GM19372 (cell line): ENCODE data around the gene RAB4A.

Experiments
- ATAC-seq: cut with Tn5 transposase; IDR thresholded peaks from one replicate; pipeline ENCODE4 v1.9.1; 2021; ENCODE audit warnings: mild to moderate bottlenecking, low read depth, moderate library complexity; ENCODE audit not compliant: unreplicated experiment

RAB4A gene

DNA sequence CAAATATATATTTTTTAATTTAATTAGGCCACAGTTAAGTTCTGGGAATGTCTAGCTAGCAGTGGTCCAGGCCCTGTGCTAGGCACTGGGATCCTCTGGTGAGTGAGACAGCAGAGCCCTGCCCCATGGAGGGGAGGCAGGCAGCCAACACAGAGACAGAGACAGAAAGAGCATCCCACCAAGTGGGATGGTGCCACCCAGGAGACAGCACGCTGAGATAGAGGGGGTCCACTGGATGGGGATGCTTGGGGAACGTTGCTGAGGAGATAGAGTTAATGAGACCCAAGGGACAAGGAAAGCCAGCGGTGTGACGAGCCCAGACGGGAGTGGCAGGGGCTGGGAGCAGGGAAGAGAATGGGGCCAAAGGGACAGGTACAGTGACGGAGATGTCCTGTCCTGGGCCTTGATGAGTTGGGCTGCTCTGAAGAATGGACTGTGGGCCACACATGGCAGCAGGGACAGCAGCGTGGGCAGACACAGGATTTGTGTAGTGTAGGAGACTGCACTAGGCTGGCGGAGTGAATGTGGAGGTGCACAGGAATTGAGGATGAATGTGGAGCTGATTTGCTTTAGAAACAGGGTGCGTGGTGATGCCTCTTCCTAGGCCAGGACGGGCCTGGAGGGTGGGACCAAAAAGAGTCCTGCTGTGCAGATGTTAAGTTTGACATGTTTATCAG is 22.8 kb downstream of the RAB4A start:
- ATAC-seq = no peak

DNA sequence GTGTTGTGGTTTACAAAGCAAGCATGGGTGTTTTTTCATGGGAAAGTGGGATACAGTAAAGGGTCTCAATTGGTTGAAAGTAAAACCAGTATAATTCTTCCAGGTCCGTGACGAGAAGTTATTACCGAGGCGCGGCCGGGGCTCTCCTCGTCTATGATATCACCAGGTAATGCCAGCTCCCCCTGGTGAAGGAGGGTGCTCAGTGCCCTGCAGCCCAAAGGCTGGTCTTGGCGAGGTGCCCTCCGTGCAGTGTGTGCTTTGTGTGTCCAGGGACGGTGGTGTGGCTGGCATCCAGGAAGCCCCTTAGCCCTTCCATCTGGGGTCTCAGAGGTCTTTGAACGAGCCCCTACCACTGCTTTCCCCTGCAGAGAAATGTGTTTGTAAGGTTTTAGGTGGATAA is 24.8 kb downstream of the RAB4A start:
- no peak for ATAC-seq

DNA sequence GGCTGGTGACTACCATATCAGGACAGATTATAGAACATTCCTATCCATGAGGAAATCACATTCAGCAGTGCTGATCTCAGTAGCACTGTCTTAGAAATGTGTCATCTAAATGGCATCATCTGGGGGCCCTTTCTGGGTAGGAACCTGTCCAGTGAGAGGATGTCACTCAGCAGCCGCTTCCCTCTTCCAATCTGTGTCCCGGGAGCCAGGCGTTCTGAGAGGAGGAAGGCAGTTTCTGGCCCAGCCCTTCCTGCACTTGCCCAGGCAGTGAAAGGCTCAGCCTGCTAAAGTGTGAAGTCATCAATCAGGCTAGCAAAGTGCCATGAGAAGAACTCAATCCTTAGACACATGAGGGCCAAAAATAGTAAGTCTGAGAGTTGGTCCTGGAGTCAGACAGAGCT is 25.6 kb downstream of the RAB4A start:
- ATAC-seq = no peak

DNA sequence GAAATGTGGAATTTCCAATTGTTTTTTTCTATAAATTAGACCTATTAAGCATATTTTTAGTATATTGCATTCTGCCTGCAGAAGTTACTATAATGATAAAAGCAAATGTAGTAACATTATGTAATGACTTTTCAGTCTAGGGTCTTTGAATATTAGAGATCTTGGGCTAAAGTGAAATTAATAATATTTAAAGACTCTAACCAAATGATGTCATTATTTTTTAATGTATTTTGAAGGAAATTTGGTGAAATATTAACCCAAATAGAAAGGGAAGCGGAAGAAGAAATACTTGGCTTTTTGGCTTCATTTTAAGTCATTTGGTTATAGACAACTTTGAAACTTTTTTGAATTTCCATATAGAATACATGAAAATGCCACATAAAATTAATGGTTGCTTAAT is 26.8 kb downstream of the RAB4A start:
- ATAC-seq = no peak

DNA sequence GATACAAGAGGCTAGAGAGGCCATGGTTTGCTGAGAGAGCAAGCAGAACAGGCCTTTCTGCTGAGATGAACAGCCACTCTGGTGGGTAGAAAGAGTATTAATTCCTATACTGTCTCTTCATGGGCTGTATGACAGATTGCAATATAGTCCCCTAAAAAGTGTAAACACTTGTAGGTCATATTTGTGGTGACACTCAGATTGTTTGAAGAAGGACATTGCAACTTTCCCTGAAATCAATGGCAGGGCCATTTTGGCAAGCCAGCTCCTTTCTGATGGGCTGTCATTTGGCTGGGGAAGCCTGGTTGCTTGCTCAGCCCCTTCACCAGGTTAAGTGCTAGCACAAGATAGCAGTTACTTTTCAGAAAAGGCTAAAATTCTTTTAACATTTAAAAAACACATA is 27.5 kb downstream of the RAB4A start:
- ATAC-seq = no peak

DNA sequence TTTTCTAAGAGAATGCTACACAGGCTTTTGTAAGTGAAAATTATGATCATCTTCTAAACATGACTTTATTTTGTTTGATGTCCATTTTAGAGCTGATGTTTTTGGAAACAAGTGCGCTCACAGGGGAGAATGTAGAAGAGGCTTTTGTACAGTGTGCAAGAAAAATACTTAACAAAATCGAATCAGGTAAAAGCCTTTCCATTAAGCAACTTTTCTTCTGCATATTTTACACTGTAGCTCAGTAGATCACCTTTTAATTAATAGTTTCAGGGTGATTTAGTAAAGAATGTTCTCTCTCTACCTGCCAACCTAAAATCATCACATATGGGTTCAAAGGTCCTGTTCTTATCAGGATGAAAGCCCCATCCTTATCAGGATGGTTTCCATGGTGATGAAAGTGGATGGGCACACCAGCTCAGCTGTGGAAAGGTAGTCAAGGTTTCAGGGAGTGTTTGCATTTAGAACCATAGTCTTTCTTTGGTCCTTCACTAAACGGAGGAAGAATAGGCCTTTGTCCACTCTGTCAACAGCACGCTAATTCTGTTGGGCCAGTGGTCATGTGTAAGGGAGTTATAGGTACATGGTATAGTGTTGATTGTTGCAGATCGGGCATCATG is 28.1 kb downstream of the RAB4A start:
- ATAC-seq = no peak

DNA sequence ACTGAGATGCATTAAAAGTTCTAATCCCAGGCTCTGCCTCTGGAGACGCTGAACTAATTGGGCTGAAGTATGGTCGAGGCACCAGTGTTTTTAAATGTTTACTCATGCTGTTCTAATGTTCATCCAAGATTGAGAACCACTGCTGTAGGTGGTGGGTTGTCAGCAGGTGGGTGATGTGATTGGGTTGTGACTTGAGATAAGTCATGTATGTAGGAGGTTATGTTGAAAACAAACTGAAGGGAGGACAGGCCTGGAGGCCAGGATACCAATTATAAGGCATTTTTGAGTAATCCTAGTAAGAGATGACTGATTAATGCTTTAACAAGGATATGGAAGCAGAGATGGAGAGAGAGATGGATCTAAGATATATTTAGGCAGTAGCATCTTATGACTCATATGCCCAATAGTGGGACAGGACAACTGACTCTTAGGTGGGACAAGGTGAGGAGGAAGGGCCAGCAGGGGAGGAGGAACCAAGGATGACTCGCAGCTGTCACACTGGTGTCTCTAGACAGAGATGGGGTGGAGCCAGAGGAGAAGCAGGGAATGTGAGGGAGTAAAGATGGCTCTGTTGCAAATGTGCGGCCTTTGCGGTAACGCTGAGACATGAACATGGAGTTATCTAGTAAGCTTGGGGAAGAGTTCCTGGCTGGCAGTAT is 29.3 kb downstream of the RAB4A start:
- ATAC-seq = no peak

DNA sequence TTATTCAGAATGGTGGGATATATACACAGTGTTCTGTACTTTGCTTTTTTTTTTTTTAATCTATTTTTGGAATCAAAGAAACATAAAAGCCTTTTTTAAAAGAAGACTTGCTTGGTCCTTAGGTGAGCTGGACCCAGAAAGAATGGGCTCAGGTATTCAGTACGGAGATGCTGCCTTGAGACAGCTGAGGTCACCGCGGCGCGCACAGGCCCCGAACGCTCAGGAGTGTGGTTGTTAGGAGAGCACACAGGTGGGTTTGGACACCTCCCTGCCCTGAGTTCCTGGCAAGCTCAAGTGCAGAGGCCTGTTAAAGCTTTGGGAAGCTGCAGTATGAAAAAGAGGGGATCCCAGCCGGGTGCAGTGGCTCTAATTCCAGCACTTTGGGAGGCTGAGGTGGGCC is 31.8 kb downstream of the RAB4A start:
- ATAC-seq = no peak

DNA sequence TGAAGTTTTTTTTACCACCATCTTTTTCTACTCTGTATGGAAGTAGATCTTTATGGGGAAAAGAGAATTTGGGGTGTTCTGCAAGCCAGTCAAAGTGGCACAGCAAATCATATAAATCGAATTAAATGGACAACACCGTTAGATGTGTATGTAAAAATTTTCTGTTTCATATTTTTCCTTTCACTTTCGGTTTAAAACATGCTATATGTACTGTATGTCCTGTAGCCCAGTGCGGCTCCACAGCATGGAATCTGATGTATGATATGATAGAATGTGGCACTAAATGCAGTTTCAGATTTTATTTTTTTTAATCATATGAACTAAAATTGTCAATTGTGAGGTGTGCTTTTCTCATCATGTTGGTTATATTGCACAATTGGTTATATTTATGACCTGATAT is 32.9 kb downstream of the RAB4A start:
- no peak for ATAC-seq

DNA sequence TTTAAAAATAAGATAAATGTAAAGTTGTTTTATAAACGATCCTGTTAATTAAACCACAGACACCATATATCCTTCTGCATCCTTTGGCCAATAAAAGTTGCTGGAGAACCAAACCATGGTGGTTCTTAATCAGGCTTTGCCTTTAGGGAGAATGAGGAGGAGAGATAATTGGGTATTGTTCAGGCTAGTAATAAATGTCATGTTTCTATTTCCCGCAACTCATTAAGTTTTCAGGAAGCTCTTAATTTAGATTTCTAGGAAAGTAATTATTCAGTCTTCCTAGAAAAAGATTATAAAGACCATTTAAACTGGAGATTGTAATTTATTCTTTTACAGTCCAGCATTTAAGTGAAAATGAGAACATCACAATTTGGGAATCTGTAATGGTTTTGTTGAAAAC is 34.5 kb downstream of the RAB4A start:
- ATAC-seq = no peak

DNA sequence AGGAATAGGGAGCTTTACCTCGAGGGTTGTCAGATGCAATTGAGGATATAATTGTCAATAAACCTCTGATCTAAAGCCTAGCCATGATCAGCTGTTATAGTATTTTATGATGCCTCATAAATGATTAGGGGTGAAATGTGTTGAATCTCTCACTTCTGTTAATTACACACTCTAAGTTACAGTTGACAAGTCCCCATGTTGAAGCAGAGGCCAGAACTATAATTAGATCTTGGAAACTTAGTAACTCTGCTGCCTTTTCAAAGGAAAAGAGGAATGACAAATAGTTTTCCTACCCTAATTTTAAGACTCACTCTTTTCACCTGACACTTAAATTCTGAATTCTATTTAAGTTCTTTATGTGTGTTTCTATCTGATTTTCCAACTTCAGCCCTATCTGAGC is 38.2 kb downstream of the RAB4A start:
- no peak for ATAC-seq

DNA sequence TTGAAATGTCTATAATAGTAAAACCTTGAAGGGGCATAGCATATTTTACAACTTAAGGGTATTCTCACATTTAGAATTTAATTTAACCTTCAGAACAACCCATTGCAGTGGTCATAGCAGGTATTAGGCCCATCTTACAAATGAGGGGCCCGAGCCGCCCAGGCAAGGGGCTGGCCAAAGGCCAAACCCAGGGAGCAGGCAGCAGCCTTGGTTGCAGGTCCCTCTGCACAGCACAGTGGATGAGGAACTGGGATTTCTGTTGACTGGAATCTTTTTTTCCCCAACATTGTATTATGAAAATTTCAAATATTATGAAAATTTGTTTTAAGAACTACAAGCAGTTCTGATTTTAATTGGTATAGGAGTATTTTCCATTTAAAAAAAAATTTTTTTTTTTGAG is 38.8 kb downstream of the RAB4A start:
- ATAC-seq = no peak

DNA sequence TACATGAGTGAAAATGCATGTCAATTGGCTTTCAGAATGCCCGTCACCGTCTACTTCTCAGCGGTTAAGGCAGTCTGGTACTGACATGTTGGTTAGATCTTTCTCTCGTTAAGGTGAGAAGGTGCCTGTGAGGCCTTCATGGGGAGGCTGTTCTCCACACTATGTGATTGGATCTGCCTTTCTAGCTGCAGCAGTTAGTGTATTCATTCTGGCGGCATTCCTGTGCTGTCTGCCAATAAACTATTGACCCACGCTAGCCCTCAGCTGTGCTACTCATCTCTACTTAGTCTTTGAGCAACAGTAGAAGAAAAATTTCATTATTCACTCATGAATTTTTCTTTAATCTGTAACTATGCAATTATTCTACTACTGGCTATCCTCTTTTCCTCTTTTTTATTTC is 39.9 kb downstream of the RAB4A start:
- no peak for ATAC-seq

DNA sequence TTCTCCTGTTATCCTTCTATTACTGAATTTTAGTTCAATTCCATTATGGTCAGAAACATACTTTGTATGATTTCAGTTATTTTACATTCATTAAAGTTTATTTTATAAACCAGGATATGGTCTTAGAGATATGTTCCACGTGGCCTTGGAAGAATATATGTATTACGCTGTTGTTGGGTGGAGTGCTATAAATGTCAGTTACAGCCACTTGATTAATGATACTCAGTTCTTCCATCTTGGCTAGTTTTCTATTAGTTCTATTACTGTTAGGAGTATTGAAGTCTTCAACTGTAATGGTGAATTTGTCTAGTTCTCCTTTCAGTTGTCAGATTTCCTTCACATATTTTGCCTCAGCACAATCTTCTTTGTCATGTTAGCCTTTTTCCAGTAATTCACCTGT is 45.3 kb downstream of the RAB4A start:
- ATAC-seq = no peak

DNA sequence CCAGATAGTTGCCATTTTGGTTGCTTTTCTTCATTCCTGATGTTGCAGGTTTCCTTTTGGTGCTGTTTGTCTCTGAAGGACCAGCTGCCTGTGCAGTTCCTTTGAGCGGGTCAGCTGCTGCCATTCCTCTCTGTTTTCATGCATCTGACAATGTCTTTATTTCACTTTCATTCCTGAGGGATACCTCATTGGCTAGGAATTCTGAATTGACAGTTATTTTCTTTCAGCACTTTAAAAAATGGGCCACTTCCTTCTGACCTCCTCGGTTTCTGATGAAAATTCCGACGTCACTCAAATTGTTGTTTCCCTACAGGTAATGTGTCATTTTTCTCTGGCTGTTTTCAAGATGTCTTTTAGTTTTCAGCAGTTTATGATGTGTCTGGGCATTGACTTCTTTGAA is 47.1 kb downstream of the RAB4A start:
- ATAC-seq = no peak

DNA sequence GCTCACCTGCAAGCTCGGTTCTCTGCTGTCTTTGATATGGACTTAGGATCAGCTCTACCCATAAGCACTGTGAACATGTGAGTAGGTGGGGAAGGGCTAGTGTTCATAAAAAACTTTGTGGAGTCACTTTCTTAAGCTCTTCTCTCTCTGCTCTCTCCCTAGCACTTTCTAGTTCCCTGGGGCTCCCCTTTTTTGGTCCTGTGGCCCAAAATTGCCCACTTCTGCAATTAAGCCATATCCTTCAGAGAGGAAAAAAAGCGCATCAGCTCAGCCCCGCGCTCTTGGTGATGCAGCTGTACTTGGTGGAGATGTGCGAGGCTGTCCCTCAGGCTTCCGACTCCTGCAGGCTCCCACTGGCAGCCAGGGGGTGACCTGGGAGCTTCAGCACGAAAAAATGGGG is 48.6 kb downstream of the RAB4A start:
- no peak for ATAC-seq

DNA sequence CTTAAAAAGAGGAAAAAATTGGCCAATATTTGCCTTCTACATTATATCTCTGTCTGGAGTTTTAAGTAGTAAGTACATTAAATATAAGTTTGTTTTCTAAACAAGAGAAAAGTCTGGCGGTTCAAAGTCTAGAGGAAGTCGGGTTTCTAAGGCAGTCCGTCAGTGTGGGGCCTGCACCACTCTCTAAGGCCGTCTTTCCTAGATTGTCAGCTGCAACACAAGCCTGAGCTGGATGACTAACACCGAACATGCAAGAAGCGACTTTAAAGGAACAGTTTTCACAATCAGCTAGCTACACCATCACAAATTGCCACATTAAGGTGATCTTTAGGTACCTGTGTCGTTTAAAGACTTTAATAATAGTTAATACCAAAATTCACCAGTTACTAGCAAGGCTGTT is 52.3 kb downstream of the RAB4A start:
- no peak for ATAC-seq

DNA sequence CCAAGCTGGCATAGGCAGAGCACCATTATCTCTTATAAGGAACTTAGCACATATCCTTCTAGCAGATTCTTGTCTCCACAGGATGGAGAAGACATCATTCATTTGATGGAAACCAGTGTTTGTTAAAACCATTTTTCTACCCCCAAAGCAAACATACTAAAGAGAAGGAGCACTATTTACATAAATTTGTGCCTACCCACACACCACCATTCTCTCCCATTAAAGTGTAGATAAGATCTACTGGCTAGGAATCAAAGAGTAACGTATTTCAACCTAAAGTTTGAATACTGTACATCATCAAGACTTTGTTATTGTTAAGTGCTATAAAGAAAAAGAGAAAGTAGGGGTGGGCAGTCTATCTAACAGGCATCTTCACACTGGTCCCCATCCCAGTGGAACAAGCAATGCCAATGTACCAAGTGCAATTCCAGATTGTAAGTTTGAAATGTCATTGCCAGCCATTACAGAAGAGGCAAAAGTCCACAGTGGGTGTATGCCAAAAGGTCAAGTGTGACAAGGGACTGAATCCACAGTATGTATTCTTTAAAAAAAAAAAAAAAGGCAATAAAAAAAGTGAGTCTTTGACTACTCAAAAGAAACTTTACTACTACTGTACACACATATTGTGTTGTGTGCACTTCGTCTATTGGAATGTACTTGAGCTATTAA is 53.1 kb downstream of the RAB4A start:
- ATAC-seq = no peak

DNA sequence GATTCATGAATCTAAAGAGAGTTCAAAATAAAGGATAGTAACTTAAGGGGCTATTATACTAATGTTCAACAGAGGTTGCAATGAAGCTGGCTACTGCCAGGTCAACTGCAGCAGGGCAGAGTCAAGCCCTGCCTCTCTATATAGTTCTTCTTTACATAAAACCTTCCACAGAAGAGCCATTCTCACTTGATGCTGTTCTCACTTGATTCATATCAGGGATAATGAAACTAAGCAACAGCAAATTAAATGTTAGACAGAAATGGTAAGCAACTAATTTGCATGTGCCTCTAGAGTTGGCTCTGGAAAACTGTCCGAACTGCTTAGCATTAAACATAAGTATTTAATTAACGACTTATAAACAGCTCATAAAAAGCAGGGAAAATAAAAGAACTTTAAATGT is 54.5 kb downstream of the RAB4A start:
- ATAC-seq = no peak

DNA sequence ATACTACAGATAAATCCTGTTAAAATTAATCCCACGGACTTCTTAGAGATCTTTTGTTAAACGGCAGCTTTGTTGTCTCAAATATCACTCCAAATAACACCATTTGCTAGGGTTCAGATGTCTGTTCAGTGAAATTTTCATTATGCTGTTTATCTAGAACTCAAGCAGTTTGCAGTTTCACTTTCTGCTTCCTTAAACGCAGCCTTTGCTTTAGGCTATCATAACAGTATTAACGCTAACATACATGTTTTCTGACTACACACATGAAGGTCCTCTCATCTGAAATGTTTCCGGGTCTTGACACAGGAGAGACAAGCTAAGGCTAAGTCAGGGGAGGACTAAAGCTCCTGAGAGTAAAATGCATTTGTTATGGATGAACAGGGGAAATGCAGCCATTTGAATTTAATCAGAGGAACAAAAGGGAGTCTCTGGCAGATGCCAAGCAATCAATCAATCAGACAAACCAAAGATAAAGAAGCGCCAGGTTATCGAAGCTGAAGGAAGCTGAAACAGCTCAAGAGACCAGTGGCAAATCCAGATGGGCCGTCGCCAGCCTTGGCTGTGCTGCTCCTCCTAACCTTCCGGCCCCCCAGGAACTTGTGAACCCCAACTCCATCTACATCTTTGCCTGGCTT is 55.1 kb downstream of the RAB4A start:
- ATAC-seq = no peak

DNA sequence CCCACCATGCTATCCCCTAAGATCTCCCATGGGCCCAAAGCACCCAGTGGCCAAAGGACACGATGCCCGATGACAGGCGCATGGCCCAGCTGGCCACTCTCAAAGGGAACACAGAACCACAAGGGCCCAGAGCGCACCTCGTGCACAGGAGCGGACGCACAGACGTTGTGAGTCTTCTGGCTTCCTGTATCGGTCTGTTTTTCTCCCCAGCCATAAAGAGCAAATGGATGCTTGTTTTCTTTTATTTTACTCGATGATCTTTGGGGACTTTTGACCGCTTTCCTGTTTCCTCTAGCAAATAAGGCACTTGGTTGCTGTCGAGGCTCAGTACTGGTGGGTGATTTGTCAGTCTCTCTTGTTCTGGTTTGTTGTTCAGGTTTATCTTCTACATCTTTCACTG is 55.7 kb downstream of the RAB4A start:
- ATAC-seq = no peak
